Colonic mucosa (tissue), 4 donors: Measurements from ENCODE around the gene LRIG1. TPM values are rescaled to one million over a fixed set of nuclear protein-coding genes. Genes with fewer than 3 reads are reported as not detected.
A peak's percentile ranks its signal among the peaks of the same experiment; 100 is the strongest.

ENCODE experiments used
- DNase-seq: peaks from one replicate; pipeline ENCODE4 v3.0.0-alpha.2; 2020
- H3K27ac ChIP-seq: fragments of 200-600 bp; one replicate; pipeline ENCODE4 v1.8.0; 2021
- H3K27me3 ChIP-seq: fragments of 200-600 bp; one replicate; pipeline ENCODE4 v1.8.0; 2021
- H3K36me3 ChIP-seq: fragments of 200-600 bp; one replicate; pipeline ENCODE4 v1.8.0; 2021
- H3K4me1 ChIP-seq: fragments of 200-600 bp; one replicate; pipeline ENCODE4 v1.8.0; 2021; ENCODE audit warnings: mild to moderate bottlenecking
- H3K4me3 ChIP-seq: fragments of 200-600 bp; one replicate; pipeline ENCODE4 v1.8.0; 2021
- H3K9ac ChIP-seq, 2 donors: one replicate each; pipeline ENCODE4 v1.7.0; 2013; ENCODE audit warnings: control low read depth in 2 of 2, low read depth in 2 of 2, low read length in 2 of 2
- H3K9me3 ChIP-seq: fragments of 200-600 bp; one replicate; pipeline ENCODE4 v1.8.0; 2021
- CTCF ChIP-seq: fragments of 200-600 bp; IDR thresholded peaks from one replicate; pipeline ENCODE4 v1.8.0; 2022; ENCODE audit warnings: antibody characterized with exemption, mild to moderate bottlenecking
- intact Hi-C: fragments of 100-400 bp; cut with DNase I; formaldehyde crosslinking; loops from one replicate; pipeline ENCODE4 v1.14.1; 2022
- total RNA-seq, 2 donors: library from RNA; stranded (reverse); fragmentation: NEBNext Ultra II Directional in 1 of 2; extraction: Animal tissue kit (Norgen Biotek cat#: 25700) in 1 of 2; gene quantifications; one replicate each; pipeline ENCODE4 v1.2.1, GENCODE V29; 2021
- donor health status: healthy.
- donor health status: DM: no; HTN: no; CAD: no.
- donor health status: DM: no; HTN: no; CAD: no.

Gene LRIG1
- total RNA-seq, 2 donors from 2014 or later = 43.9 to 57.5 TPM

GRCh38 chr3:66495668-66496045 lies 5.2 kb downstream of the LRIG1 start:
- peaks cover 21% of the 10 kb centered on the region for H3K4me1 ChIP-seq
- intact Hi-C loops = loop anchor here (10.0 kb wide), 1 partner anchor 91 kb away; no protein-coding TSS in a partner anchor
- no peak overlapping the region for H3K4me3 ChIP-seq
- peak overlapping the region in 1 of 2 donors; percentile 42 for H3K9ac ChIP-seq
- peak overlapping the region; percentile 13 for H3K27ac ChIP-seq
- H3K36me3 ChIP-seq = no peaks in the 10 kb centered on the region
- peak; percentile 57 for DNase-seq
- H3K27me3 ChIP-seq = no peaks in the 10 kb centered on the region
- no peaks in the 10 kb centered on the region for H3K9me3 ChIP-seq
- no peak for TF ChIP-seq CTCF

- Histone ChIP-seq H3K36me3 (no peaks in the 10 kb centered on the region), H3K4me3 (no peak overlapping the region), H3K9ac (peak overlapping the region in 1 of 2 donors; percentile 42), H3K4me1 (peaks cover 25% of the 10 kb centered on the region), H3K9me3 (no peaks in the 10 kb centered on the region), H3K27ac (peak overlapping the region; percentile 13), H3K27me3 (no peaks in the 10 kb centered on the region)
- TF ChIP-seq CTCF = no peak
- DNase-seq = no peak
- intact Hi-C loops = loop anchor here (10.0 kb wide), 1 partner anchor 90 kb away; no protein-coding TSS in a partner anchor
These were observed 5.7 kb downstream of the LRIG1 start for GRCh38 chr3:66494959-66495667.

DNA sequence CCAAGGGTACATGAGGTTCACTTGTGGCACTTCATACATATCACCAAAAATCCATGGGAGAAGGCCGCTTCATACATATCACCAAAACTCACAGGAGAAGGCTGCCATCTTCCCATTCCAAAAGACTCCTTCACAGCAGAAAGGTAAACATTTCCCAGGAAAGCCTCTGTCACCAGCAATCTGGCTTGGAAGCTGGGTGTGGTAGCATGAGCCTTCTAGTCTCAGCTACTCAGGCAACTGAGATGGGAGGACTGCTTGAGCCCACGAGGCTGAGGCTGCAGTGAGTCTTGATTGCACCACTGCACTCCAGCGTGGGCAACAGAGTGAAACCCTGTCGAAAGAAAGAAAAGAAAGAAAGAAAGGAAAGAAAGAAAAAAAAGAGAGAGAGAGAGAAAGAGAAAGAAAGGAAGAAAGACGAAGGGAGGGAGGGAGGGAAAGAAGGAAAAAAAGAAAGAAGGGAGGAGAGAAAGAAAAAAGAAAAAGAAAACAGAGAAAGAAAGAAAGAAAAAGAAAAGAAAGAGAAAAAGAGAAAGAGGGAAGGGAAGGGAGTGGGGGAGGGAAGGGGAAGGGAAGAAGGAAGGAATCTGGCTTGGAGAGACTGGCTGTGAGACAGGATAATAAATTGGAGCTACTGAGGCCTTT lies 7.2 kb downstream of the LRIG1 start:
- intact Hi-C loops = loop anchor here (10.0 kb wide), 1 partner anchor 89 kb away; no protein-coding TSS in a partner anchor
- Histone ChIP-seq H3K27me3 (no peaks in the 10 kb centered on the region), H3K9me3 (no peaks in the 10 kb centered on the region), H3K9ac (peak overlapping the region in 1 of 2 donors; percentile 48), H3K4me3 (no peak overlapping the region), H3K36me3 (no peaks in the 10 kb centered on the region), H3K4me1 (peaks cover 29% of the 10 kb centered on the region), H3K27ac (peak overlapping the region; percentile 54)
- peak; percentile 67 for DNase-seq
- TF ChIP-seq CTCF = no peak

- peak; percentile 81 for DNase-seq
- Histone ChIP-seq H3K36me3 (no peaks in the 10 kb centered on the region), H3K4me1 (peaks cover 29% of the 10 kb centered on the region), H3K9ac (peak overlapping the region in 1 of 2 donors; percentile 46), H3K27me3 (no peaks in the 10 kb centered on the region), H3K9me3 (no peaks in the 10 kb centered on the region), H3K4me3 (no peak overlapping the region), H3K27ac (peak overlapping the region; percentile 54)
- TF ChIP-seq CTCF = no peak
- intact Hi-C loops = loop anchor here (10.0 kb wide), 1 partner anchor 88 kb away; no protein-coding TSS in a partner anchor
These were observed 8.2 kb downstream of the LRIG1 start for GRCh38 chr3:66492672-66493071.

- H3K27me3 ChIP-seq = no peaks in the 10 kb centered on the region
- H3K9me3 ChIP-seq = no peaks in the 10 kb centered on the region
- peak overlapping the region in 1 of 2 donors; percentile 46 for H3K9ac ChIP-seq
- no peak overlapping the region for H3K4me3 ChIP-seq
- intact Hi-C loops = loop anchor here (10.0 kb wide), 1 partner anchor 87 kb away; no protein-coding TSS in a partner anchor
- H3K4me1 ChIP-seq = peaks cover 27% of the 10 kb centered on the region
- TF ChIP-seq CTCF = no peak
- H3K36me3 ChIP-seq = no peaks in the 10 kb centered on the region
- H3K27ac ChIP-seq = peak overlapping the region; percentile 54
- no peak for DNase-seq
These were observed 8.8 kb downstream of the LRIG1 start for GRCh38 chr3:66492071-66492470.
